HG03025 (cell line): ENCODE measurements around the gene GSTT2B.
"Not testable (repeated sequence)": the region's sequence is repeated elsewhere in the genome, so short reads cannot be mapped to it uniquely, and the experiment has no call there.

Experiments
- ATAC-seq: cut with Tn5 transposase; IDR thresholded peaks from one replicate; pipeline ENCODE4 v1.9.1; 2021; ENCODE audit warnings: mild to moderate bottlenecking, moderate library complexity; ENCODE audit not compliant: unreplicated experiment, low FRiP score

Gene GSTT2B, protein sequence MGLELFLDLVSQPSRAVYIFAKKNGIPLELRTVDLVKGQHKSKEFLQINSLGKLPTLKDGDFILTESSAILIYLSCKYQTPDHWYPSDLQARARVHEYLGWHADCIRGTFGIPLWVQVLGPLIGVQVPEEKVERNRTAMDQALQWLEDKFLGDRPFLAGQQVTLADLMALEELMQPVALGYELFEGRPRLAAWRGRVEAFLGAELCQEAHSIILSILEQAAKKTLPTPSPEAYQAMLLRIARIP

DNA sequence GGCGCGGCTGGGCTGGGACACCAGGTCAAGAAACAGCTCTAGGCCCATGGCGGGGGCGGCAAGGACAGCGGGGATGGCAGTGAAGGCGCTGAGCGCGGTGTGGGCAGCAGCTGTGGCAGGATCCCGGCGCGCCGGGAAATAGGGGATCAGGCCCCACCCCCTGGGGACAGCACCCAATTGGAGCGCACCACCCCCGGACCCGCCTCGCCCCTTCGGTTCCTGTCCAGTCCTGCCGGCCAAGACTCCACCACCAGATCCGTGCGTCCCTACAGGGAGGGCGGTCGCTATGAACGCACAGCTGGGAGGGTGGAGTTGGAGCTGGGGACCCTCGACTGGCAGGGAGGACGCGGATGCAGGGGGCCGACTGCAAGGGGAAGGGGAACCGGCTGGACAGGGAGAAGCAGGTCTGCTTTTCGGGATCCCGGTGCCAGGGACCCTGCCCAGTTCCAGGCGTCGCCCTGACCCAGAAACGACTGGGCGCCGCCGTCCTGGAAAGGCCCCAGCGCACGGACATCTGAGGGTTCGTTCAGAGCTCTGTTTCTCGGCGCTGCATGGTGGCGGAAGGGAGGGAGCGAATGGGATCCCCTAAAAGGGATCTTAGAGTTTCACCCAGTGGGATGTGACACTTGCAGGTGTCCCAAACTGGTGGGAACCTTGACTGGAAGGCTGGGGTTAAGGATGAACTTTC lies at the start of gene GSTT2B:
Gene GSTT2B, minus strand, starts transcription at position 112 of the 688 bp plus-strand sequence. Its CDS starts 64 bp downstream, at position 48.
- not testable (repeated sequence) for ATAC-seq

DNA sequence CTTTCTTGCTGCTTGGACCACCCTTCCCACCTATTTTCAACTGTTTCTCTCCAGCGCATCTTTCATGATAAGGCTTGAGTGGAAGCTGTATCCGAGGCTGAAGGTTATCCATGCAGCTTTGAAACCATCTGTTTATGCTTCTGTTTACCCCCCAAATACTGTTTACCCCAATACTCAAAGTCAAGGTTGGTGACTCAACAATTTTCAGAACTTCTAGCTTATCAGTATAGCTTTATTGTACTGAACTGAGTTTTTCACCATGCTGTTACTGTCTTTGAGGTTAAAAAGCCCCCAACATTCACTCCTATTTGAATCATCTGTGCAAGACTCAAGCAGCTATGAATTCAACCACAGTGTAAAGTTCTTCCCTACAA lies 49.0 kb upstream of the GSTT2B start:
- ATAC-seq: no peak

DNA sequence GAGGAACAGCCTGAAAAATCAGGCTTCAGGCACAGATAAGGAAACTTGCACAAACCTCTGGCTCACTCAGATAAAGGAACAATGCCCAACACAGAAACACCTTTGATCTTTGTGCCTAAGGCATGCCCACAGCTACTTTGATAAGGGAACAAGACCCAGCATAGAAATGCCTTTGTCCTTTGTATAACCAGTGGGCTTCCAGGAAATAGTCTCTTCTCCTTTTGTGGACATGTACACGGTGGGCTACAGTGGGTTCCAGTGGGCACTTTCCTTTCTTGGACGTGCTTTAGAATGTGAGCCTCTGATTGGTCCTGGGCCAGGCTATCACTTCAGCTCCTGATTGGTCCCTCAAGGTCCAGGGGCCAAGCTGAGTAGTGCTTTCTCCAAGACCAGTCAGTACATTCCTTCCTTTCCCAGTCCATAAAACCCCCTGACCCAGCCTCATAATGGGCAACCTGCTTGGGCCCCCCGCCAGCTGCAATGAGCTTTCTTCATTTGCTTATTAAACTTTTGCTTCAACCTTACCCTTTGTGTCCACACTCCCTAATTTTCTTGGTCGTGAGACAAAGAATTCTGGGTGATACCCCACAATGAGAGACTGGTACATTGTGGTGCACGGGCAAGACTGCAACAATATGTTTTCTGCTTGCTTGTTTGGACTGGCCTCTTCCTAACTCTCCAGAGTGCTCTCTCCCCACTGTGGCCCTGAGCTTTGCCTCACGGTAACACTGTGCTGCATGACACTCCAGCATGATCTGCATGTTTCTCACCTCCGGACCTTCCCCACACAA lies 48.4 kb upstream of the GSTT2B start:
- ATAC-seq: no peak

DNA sequence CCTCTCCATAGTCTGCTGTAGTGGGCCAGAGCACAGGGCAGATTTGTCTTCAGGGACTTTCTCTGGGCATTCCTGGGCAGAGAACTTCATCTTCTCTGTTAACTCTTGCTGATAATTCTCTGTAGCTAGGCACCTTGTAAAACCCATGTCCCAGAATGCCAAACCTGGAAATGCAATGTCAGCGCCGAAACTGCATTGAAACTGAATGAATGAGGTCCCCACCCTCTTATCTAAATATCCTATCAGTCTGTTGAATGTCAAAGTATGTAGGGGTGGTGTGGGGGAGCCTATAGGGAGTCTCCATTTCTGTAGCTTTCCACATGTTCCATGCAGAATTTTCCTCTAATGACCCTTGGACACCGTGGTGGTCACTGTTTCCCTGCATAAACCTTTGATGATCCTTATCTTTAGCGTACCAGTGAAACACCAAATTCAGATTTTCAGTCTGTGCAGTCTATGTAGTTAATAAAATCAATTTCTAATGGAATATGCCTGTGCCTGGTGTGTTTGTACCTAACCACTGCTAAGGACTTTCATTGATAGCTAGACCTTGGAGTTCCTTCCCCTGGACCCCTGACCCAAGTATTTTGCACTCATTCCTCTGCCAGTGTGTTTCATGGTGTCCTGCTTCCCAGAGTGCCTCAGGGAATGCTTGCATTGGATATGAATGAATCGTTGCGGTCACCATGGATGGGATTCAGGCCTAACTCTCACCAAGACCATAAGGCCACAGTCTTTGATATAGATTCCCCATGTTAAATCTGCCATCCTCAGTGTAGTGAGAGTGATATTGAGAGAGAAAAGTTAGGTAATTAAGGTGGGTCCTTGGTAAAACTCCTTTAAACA lies 47.6 kb upstream of the GSTT2B start:
- no peak for ATAC-seq

DNA sequence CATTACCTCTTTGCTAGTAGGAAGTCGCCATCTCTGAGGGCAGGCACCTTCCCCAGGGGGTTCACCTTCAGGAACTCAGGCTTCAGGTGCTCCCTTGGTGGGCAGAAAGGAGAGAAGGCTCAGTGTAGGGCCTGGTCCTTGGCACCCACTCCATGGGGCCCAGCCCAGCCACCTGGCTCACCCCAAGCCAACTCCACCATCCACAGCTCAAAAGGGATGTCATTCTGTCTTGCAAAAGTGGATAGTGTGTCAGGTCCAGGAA lies 47.0 kb upstream of the GSTT2B start:
- ATAC-seq: no peak

DNA sequence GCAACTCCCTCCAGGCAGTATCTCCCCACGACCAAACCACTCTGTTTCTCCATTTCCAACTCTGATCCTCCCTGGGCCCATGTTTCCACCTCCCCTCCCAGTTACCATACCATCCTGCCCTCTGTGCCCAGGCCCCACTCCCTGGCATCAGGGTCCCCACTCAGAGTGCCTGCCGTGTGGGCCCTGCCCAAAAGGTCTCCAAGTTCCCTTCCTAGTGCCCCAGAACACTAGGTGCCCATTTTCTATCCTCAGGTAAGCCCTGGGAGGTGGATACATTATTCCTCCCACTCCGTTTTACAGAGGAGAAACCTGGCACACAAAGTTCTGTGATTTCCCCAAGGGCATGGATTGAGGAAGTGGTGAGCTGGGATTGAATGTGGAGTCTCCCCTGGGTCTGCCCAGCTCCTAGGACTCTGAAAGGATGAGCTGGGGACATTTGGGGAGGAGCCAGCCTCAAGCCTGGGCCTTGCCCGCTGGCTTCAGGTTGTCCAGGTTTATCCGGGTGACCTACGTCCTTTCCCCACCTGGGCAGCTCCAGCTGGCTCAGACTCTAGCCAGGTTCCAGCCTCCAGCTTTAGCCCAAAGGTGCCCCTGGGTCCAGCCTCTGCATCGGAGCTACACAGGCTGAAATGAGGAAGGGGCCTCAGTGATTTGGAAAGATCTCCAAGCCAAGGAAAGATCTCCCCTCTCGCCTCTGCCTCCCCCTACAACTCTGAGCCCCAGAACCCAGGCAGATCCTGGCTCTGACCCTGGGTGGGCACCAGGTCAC lies 46.4 kb upstream of the GSTT2B start:
- ATAC-seq: no peak

DNA sequence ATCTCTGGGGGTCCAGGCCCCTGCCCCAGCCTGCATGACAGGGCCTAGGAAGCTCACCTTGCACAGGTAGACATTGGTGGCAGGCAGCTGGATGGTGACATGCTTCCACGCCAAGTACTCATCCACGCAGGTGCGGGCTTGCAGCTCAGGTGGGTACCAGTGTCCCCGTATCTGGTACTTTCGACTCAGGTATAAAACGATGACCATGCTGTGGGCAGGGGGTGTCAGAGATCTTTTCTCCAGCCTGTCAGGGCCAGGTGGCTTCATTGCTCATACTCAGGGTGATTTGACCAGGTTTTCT lies 45.9 kb upstream of the GSTT2B start:
- no peak for ATAC-seq

DNA sequence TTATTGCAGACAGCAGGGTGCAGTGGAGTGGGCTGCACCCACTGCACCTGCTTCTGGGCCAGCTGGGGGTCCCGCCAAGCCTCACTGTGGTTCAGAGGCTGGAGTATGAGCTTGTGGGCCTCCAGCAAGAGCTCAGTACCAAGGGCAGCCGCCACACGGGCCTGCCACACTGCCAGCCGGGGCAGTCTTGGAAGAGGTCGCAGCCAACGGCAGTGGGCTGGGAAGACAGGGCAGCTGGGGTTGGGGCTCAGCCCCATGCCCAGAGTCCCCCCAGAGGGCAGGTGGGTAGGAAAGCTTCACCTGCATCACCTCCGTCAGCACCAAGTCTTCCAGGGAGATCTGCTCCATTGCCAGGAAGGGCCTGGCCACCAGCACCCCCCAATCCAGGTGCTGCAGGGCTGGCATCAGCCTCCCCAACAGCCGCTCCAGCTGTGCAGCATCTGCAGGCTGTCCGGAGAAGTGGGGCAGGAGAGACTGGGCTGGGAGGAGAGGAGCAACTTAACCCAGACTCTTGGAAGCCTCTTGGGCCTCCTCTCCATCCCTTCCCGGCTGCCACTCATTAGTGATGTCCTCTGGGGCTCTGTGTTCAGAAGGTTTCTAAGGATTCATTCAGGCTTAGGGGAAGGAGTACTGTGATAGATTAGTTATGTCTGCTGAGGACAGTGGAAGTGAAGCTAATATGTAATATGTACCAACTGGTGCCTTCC lies 45.4 kb upstream of the GSTT2B start:
- ATAC-seq: no peak

DNA sequence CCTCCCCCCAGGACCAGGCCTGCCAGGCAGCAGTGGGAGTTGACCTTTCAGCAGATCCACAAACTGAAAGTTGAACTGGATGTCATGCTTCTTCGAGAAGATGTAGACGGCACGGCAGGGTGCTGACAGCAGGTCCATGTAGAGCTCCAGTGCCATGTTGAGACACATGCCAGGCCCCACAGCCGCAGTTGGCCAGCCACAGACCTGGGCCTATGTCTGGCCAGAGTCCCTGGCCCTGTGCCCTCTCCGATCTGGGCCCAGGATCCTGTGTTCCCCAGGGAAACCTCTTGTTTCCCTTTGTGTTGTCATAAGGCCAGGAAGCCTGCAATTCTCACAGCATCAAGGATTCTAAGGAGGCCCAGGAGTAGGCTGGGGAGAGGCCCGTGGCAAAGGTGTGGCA lies 44.2 kb upstream of the GSTT2B start, which contains the start of gene GSTT4:
Gene GSTT4, minus strand, starts transcription at position 253 of the 400 bp plus-strand sequence. Its CDS starts 97 bp downstream, at position 156.
- ATAC-seq: no peak

DNA sequence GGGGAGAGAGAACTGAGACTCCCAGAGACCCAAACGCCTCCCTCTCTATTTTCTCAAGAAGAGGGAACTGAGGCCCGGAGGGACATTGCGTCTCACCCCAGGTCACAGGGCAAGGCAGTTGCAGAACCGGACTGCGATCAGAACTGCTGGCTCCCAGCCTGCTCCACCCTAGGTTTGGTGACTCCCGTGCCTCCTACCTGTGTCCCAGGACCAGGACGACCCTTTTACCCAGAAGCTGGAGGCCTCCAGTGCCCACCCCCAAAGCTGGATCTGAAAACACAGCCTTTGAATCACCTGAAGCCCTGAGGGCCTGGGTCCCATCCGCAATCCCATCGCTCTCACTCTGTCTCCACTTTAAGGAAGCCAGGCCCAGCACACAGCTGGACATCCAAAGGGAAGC lies 42.9 kb upstream of the GSTT2B start:
- no peak for ATAC-seq

DNA sequence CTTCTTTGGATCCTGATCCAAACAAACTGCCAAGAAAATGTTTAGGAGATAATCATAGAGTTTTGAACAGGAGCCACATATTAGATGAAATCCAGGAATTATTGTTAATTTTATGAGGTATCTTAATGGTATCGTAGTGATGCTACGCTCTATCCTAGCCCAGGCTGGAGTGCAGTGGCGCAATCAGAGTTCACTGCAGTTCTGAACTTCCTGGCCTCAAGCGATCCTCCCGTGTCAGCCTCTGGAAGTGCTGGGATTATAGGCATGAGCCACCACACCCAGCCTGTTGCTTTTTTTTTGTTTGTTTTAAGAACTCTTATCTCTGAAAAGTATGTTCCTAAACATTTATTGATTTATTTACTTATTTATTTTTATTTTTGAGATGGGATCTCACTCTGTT lies 41.9 kb upstream of the GSTT2B start:
- ATAC-seq: no peak

DNA sequence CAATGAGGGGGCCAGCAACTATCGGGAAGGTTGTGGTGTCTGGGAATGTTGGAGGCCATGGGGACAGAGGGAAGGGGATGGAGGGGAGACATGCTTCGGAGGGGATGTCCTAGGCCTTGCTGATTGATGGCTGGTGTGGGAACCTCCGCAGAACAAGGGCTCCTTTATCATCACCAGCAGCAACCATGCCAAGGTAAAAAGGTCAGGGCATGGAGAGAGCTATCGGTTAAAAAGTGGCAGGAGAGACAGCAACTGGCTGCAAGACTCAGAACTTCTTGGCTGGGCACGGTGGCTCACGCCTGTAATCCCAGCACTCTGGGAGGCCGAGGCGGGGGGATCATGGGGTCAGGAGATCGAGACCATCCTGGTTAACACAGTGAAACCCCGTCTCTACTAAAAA lies 41.3 kb upstream of the GSTT2B start:
- no peak for ATAC-seq

DNA sequence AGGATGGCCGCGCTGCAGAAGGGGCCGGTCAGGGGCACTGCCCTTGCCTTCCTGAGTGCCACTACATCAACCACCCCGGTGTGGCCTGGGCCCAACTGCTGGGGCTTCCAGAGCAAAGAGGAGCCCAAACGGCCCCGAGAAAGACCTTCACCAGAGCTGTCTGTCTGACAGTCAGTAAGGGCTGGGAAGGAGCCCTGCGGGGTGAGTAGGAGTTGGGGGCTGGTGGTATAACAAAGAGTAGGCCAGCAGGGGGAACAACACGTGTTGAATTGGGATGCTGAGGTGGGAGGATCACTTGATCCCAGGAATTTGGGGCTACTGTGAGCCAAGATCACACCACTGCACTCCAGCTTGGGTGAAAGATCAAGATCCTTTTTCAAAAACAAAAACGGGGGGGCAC lies 40.3 kb upstream of the GSTT2B start:
- no peak for ATAC-seq

DNA sequence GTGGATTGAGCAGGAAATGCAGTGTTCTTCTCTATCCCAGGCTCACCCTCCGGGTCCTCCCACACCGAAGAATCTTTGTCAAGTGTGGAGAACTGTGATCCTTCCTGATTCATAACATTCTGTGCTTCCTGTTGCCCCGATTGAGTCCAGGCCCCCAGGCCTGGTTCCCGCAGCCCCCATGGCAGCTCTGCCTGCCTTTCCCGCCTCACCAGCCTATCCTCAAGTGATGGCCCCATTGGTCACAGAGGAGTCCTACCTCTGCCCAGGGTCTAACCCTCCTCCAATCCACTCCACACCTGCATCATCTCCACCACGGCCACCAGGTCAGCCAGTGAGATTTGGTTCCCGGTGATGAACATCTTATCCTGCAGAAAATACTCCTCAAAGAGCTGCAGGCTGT lies 38.8 kb upstream of the GSTT2B start:
- not testable (repeated sequence) for ATAC-seq

DNA sequence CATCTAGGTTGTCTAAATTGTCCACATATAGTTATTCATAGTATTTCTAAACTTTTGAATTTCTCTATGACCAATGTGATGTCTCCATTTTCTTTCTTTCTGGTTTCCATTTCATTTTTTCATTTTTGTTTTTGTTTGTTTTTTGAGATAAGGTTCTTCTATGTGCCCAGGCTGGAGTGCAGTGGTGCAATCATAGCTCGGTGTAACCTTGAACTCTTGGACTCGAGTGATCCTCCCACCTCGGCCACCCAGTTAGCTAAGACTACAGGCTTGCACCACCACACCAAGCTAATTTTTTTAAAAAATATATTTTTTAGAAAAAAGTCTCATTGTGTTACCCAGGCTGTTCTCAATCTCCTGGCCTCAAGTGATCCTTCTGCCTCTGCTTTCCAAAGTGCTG lies 36.1 kb upstream of the GSTT2B start:
- ATAC-seq: no peak

DNA sequence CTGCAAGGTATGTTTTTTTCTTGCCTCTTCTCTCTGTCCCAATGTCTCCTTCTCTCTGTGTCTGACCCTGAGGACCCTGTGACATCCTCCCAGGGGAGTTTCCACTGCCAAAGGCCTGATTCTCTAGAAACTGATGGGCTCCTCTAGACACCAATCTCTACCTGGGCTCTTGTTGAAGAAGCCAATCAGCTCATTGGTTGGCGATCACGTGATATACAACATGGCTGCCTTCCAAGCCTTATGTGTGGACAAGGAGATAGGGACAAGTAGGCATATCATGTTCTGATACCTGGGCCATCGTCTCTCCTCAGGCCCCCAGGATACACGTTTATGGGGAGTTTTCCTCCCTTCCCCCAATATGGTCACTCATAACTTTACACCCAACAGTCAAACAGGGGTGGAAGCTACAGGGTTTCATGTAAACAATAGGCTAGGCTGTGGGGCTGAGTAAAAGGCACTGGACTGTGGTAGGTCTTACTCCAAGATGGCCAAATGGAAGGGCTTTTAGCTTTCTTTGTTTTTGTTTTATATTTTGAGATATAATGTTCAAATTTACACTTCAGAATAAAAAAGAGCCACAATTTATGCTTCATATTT lies 32.7 kb upstream of the GSTT2B start:
- ATAC-seq: not testable (repeated sequence)

DNA sequence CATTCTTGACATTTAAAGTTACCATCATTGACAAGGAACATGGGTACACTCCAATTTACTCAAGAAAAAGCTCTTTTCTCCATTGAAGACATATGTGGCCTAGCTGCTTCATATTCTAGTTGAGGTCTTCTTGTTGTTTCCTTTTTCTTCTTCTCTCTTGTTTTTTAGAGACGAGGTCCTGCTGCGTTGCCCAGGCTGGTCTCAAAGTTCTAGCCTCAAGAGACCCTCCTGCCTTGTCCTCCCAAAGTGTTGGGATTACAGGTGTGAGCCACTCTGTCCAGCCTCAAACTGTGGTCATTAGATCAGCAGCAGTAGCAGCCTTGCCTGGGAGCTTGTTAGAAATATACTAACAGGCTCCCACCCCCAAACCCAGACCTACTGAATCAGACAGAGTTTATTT lies 32.1 kb upstream of the GSTT2B start:
- ATAC-seq: not testable (repeated sequence)

DNA sequence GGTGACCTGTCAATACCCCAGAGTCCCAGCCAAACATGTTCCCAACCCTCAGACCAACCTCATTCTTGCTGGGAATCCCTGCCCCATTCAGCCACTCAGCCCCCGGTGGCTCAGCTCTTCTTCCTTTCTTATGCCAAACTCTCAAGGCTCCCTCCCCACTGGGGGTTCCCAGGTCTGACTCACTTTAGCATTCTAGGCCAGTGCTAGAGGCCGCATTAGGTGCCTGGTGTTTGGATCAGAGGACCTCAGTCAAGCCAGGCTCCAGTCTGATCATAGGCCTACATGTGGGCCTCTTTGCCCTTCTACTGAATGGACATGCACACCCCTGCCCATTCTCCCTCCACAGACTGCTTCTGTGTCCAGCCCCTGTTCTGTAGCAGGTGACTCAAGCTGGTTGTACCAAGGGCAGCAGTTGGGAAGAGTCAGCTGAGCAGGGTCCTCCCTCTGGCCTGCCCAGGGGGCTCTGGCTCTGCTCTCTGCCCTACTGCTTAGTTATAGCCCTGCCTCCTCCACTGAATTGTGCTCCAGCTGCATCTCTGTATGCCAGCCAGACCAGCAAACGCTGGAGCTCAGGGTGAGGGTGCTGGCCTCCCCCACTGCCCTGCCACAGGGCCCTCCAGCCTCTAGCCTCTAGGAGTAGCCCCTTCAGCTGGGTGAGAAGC lies 28.7 kb upstream of the GSTT2B start:
- ATAC-seq: not testable (repeated sequence)
